ENCODE measurements around the gene ELAVL1. TPM values are rescaled to one million over a fixed set of nuclear protein-coding genes. Genes with fewer than 3 reads are reported as not detected.

ELAVL1 gene
- total RNA-seq, 1 donor from 2014 or later = 116 TPM

GRCh38 chr19:7980635-7981121, 24.8 kb downstream of the ELAVL1 start:
- no peak for TF ChIP-seq CTCF (IDR thresholded peaks at IDR 0.05; ENCODE audit: unreplicated experiment)
- Mint-ChIP-seq H3K27ac (no peak overlapping the region), H3K4me1 (no peaks in the 10 kb centered on the region), H3K36me3 (peaks cover 24% of the 10 kb centered on the region), H3K4me3 (no peak overlapping the region), H3K27me3 (ENCODE audit: low read depth) (no peaks in the 10 kb centered on the region), H3K9me3 (no peaks in the 10 kb centered on the region)
- no peak for DNase-seq (ENCODE audit: low spot score in 2 of 2, unreplicated experiment in 2 of 2)

GRCh38 chr19:7980168-7980567, 25.3 kb downstream of the ELAVL1 start:
- Mint-ChIP-seq H3K4me1 (no peaks in the 10 kb centered on the region), H3K36me3 (peaks cover 24% of the 10 kb centered on the region), H3K9me3 (no peaks in the 10 kb centered on the region), H3K27me3 (ENCODE audit: low read depth) (no peaks in the 10 kb centered on the region), H3K27ac (no peak overlapping the region), H3K4me3 (no peak overlapping the region)
- DNase-seq (ENCODE audit: low spot score in 2 of 2, unreplicated experiment in 2 of 2) = no peak
- no peak for TF ChIP-seq CTCF (IDR thresholded peaks at IDR 0.05; ENCODE audit: unreplicated experiment)

- no peaks in the 10 kb centered on the region for H3K27me3 Mint-ChIP-seq (ENCODE audit: low read depth)
- no peaks in the 10 kb centered on the region for H3K9me3 Mint-ChIP-seq
- H3K4me1 Mint-ChIP-seq = no peaks in the 10 kb centered on the region
- TF ChIP-seq CTCF (IDR thresholded peaks at IDR 0.05; ENCODE audit: unreplicated experiment) = no peak
- no peak overlapping the region for H3K27ac Mint-ChIP-seq
- H3K4me3 Mint-ChIP-seq = no peak overlapping the region
- peaks cover 24% of the 10 kb centered on the region for H3K36me3 Mint-ChIP-seq
- DNase-seq (ENCODE audit: low spot score in 2 of 2, unreplicated experiment in 2 of 2) = no peak
Observed at GRCh38 chr19:7979559-7979958, 25.9 kb downstream of the ELAVL1 start.

GRCh38 chr19:7979011-7979410, 26.4 kb downstream of the ELAVL1 start:
- no peak overlapping the region for H3K4me3 Mint-ChIP-seq
- no peak for DNase-seq (ENCODE audit: low spot score in 2 of 2, unreplicated experiment in 2 of 2)
- H3K4me1 Mint-ChIP-seq = no peaks in the 10 kb centered on the region
- H3K36me3 Mint-ChIP-seq = peaks cover 23% of the 10 kb centered on the region
- TF ChIP-seq CTCF (IDR thresholded peaks at IDR 0.05; ENCODE audit: unreplicated experiment) = no peak
- no peaks in the 10 kb centered on the region for H3K27me3 Mint-ChIP-seq (ENCODE audit: low read depth)
- no peaks in the 10 kb centered on the region for H3K9me3 Mint-ChIP-seq
- no peak overlapping the region for H3K27ac Mint-ChIP-seq

- H3K27me3 Mint-ChIP-seq (ENCODE audit: low read depth) = no peaks in the 10 kb centered on the region
- no peak for TF ChIP-seq CTCF (IDR thresholded peaks at IDR 0.05; ENCODE audit: unreplicated experiment)
- H3K9me3 Mint-ChIP-seq = no peaks in the 10 kb centered on the region
- no peaks in the 10 kb centered on the region for H3K4me1 Mint-ChIP-seq
- peaks cover 26% of the 10 kb centered on the region for H3K36me3 Mint-ChIP-seq
- H3K4me3 Mint-ChIP-seq = no peak overlapping the region
- DNase-seq (ENCODE audit: low spot score in 2 of 2, unreplicated experiment in 2 of 2) = no peak
- no peak overlapping the region for H3K27ac Mint-ChIP-seq
Observed at GRCh38 chr19:7978179-7978825, 27.1 kb downstream of the ELAVL1 start.

- Mint-ChIP-seq H3K36me3 (peaks cover 27% of the 10 kb centered on the region), H3K4me1 (no peaks in the 10 kb centered on the region), H3K9me3 (no peaks in the 10 kb centered on the region), H3K4me3 (no peak overlapping the region), H3K27me3 (ENCODE audit: low read depth) (no peaks in the 10 kb centered on the region), H3K27ac (no peak overlapping the region)
- no peak for DNase-seq (ENCODE audit: low spot score in 2 of 2, unreplicated experiment in 2 of 2)
- TF ChIP-seq CTCF (IDR thresholded peaks at IDR 0.05; ENCODE audit: unreplicated experiment) = no peak
Observed at GRCh38 chr19:7977723-7978040, 27.8 kb downstream of the ELAVL1 start.
